Activated CD8-positive, alpha-beta memory T cell treated with anti-CD3 and anti-CD28 coated beads for 36 hours (primary cell): Measurements from ENCODE around the gene PGGT1B. TPM values are rescaled to one million over a fixed set of nuclear protein-coding genes. Genes with fewer than 3 reads are reported as not detected.

ENCODE experiments used
- total RNA-seq, 2 experiments: library from RNA; stranded (reverse); gene quantifications; one replicate each; pipeline ENCODE4 v1.2.3, GENCODE V29; 2021

The PGGT1B gene
- total RNA-seq, 2 experiments from 2014 or later: 42.5 to 45.2 TPM

Other genes with a start within 250 kb of the PGGT1B start
- under 1 TPM; 0.15 to 0.40 TPM for gene TRIM36, start 93.0 kb downstream of the PGGT1B start, total RNA-seq
- gene CCDC112, start 33.8 kb upstream of the PGGT1B start, total RNA-seq: under 1 TPM; 0.89 to 0.99 TPM